Activated CD4-positive, alpha-beta T cell treated with anti-CD3 and anti-CD28 coated beads, Interleukin-10, Interleukin-2, amounts not matched to agents 100 ng/mL and 50 ng/mL, durations not matched to agents 16 hours and 8 hours (primary cell): ENCODE results near the gene PLCG2.
"Not testable (repeated sequence)": the region's sequence is repeated elsewhere in the genome, so short reads cannot be mapped to it uniquely, and the experiment has no call there.

Experiments
- DNase-seq: peaks from one replicate; pipeline ENCODE4 v3.0.0-alpha.2; 2020

PLCG2 gene

GRCh38 chr16:81755915-81756614 is 23.0 kb upstream of the PLCG2 start:
- no peak for DNase-seq

- no peak for DNase-seq
Observed at GRCh38 chr16:81756615-81757356, 22.3 kb upstream of the PLCG2 start.

- no peak for DNase-seq
Observed at GRCh38 chr16:81758376-81758775, 20.7 kb upstream of the PLCG2 start.

- not testable (repeated sequence) for DNase-seq
Observed at GRCh38 chr16:81762322-81762721, 16.8 kb upstream of the PLCG2 start.

- no peak for DNase-seq
Observed at GRCh38 chr16:81765111-81765919, 13.8 kb upstream of the PLCG2 start.

GRCh38 chr16:81765969-81766368 is 13.1 kb upstream of the PLCG2 start:
- DNase-seq, result no peak

GRCh38 chr16:81767987-81768592 is 11.0 kb upstream of the PLCG2 start:
- DNase-seq, result no peak

GRCh38 chr16:81770008-81770407 is 9.1 kb upstream of the PLCG2 start:
- no peak for DNase-seq

- no peak for DNase-seq
Observed at GRCh38 chr16:81774348-81774747, 4.7 kb upstream of the PLCG2 start.

- no peak for DNase-seq
Observed at GRCh38 chr16:81775570-81775969, 3.5 kb upstream of the PLCG2 start.

- no peak for DNase-seq
Observed at GRCh38 chr16:81778231-81778630, 860 bp upstream of the PLCG2 start.

GRCh38 chr16:81779536-81780320 is 637 bp downstream of the PLCG2 start:
- no peak for DNase-seq

- DNase-seq, result no peak
Observed at GRCh38 chr16:81780350-81780749, 1.3 kb downstream of the PLCG2 start.

GRCh38 chr16:81782236-81782635 is 3.1 kb downstream of the PLCG2 start:
- no peak for DNase-seq

GRCh38 chr16:81784072-81784795 is 5.1 kb downstream of the PLCG2 start:
- no peak for DNase-seq

- DNase-seq, result no peak
Observed at GRCh38 chr16:81785138-81785924, 6.2 kb downstream of the PLCG2 start.

- DNase-seq, result no peak
Observed at GRCh38 chr16:81786321-81786720, 7.2 kb downstream of the PLCG2 start.

- DNase-seq, result no peak
Observed at GRCh38 chr16:81786868-81787267, 7.8 kb downstream of the PLCG2 start.

GRCh38 chr16:81787659-81788058 is 8.6 kb downstream of the PLCG2 start:
- no peak for DNase-seq

- no peak for DNase-seq
Observed at GRCh38 chr16:81790277-81790676, 11.2 kb downstream of the PLCG2 start.
